Naive thymus-derived CD4-positive, alpha-beta T cell (primary cell): Measurements from ENCODE around the gene HLA-DRA. TPM values are rescaled to one million over a fixed set of nuclear protein-coding genes. Genes with fewer than 3 reads are reported as not detected.
"Not testable (repeated sequence)": the region's sequence is repeated elsewhere in the genome, so short reads cannot be mapped to it uniquely, and the experiment has no call there.

ENCODE experiments used
- ATAC-seq: fragments of 150-1000 bp; cut with Tn5 transposase; 2 replicates; pipeline ENCODE4 v1.10.0; 2021; ENCODE audit warnings: mild to moderate bottlenecking, moderate library complexity
- CTCF ChIA-PET: fragments of 350-600 bp; sonication (Branson Sonifier 250); formaldehyde crosslinking; loops from one replicate; lab custom pipeline; 2021; ENCODE audit warnings: antibody characterized with exemption; lab: Charles Lee
- POLR2A ChIA-PET: fragments of 350-600 bp; sonication (Branson Sonifier 250); formaldehyde crosslinking; loops from one replicate; lab custom pipeline; 2021; ENCODE audit warnings: antibody characterized with exemption, inconsistent platforms; lab: Charles Lee
- DNase-seq, 9 donors: peaks; one replicate each; pipeline versions ENCODE4 v3.0.0 to v3.0.0-alpha.2; 2020 to 2022; ENCODE audit warnings: mixed read lengths in 1 of 9
- H3K27ac ChIP-seq: one replicate; pipeline ENCODE4 v1.7.0; 2013; ENCODE audit warnings: mild to moderate bottlenecking, low read depth, low read length, moderate library complexity
- H3K27me3 ChIP-seq, 2 donors: one replicate each; pipeline ENCODE4 v1.7.0; 2013; ENCODE audit warnings: low read length in 2 of 2, mild to moderate bottlenecking in 2 of 2, moderate library complexity in 2 of 2; ENCODE audit not compliant: control insufficient read depth in 2 of 2, insufficient read depth in 2 of 2
- H3K36me3 ChIP-seq, 3 experiments: 1 replicate in 2 of 3; 2 replicates in 1 of 3; pipeline ENCODE4 v1.7.0; 2013; ENCODE audit warnings: low read length in 3 of 3, mild to moderate bottlenecking in 3 of 3, moderate library complexity in 1 of 3; ENCODE audit not compliant: insufficient read depth in 3 of 3, control insufficient read depth in 2 of 3
- H3K4me1 ChIP-seq, 2 donors: one replicate each; pipeline ENCODE4 v1.7.0; 2013; ENCODE audit warnings: low read length in 2 of 2, mild to moderate bottlenecking in 2 of 2, moderate library complexity in 1 of 2; ENCODE audit not compliant: control insufficient read depth in 2 of 2, insufficient read depth in 2 of 2
- H3K4me3 ChIP-seq: 2 replicates; pipeline ENCODE4 v1.7.0; 2013; ENCODE audit warnings: mild to moderate bottlenecking, low read length
- H3K9me3 ChIP-seq, 3 experiments: 1 replicate in 2 of 3; 2 replicates in 1 of 3; pipeline ENCODE4 v1.7.0; 2013; ENCODE audit warnings: low read length in 3 of 3; ENCODE audit not compliant: control insufficient read depth in 2 of 3
- H3K27ac Mint-ChIP-seq, 9 donors: one replicate each; pipeline ENCODE4 v1.8.0; 2020 to 2022; ENCODE audit warnings: mixed read lengths in 9 of 9, mild to moderate bottlenecking in 8 of 9, moderate library complexity in 5 of 9, inconsistent platforms in 2 of 9
- H3K27me3 Mint-ChIP-seq, 5 donors: one replicate each; pipeline ENCODE4 v1.8.0; 2021 to 2022; ENCODE audit warnings: mixed read lengths in 5 of 5, mild to moderate bottlenecking in 1 of 5
- H3K36me3 Mint-ChIP-seq, 5 donors: one replicate each; pipeline ENCODE4 v1.8.0; 2020 to 2022; ENCODE audit warnings: mixed read lengths in 5 of 5, mild to moderate bottlenecking in 3 of 5, inconsistent platforms in 1 of 5
- H3K4me1 Mint-ChIP-seq, 7 donors: one replicate each; pipeline ENCODE4 v1.8.0; 2020 to 2022; ENCODE audit warnings: mixed read lengths in 7 of 7, mild to moderate bottlenecking in 3 of 7, inconsistent platforms in 1 of 7
- H3K4me3 Mint-ChIP-seq, 10 donors: one replicate each; pipeline ENCODE4 v1.8.0; 2020 to 2022; ENCODE audit warnings: mild to moderate bottlenecking in 10 of 10, mixed read lengths in 10 of 10, moderate library complexity in 6 of 10, inconsistent platforms in 2 of 10
- H3K9me3 Mint-ChIP-seq, 11 donors: one replicate each; pipeline ENCODE4 v1.8.0; 2020 to 2022; ENCODE audit warnings: mixed read lengths in 11 of 11, mild to moderate bottlenecking in 4 of 11, inconsistent platforms in 1 of 11, moderate library complexity in 1 of 11
- intact Hi-C, 2 donors: fragments of 100-400 bp; cut with micrococcal nuclease; formaldehyde crosslinking; loops; one replicate each; pipeline ENCODE4 v1.15.1; 2023
- polyA plus RNA-seq, 2 donors: library from polyadenylated mRNA; unstranded; fragments of 300-500 nt; fragmentation: Illumina TruSeq; gene quantifications; one replicate each; pipeline ENCODE4 v1.2.3, GENCODE V29; 2021
- total RNA-seq, 6 experiments: library from RNA in 5 of 6; stranded (reverse) in 5 of 6; gene quantifications; 1 replicate in 5 of 6; 2 replicates in 1 of 6; pipeline ENCODE4 v1.2.3 and lab custom pipeline; 2021 to 2026

Gene HLA-DRA
- total and polyA plus RNA-seq, 7 experiments from 2014 or later: 7.8 to 679 (median 36.0) TPM

- peaks cover 0 to 7% (median 0%) of the 10 kb centered on the region in 3 experiments for H3K9me3 ChIP-seq
- H3K4me3 ChIP-seq: no peak overlapping the region
- no peaks in the 10 kb centered on the region for H3K27me3 ChIP-seq
- peaks cover 0 to 8% (median 0%) of the 10 kb centered on the region in 5 donors for H3K36me3 Mint-ChIP-seq
- CTCF ChIA-PET: no interaction called here
- H3K27me3 Mint-ChIP-seq: peaks cover 42 to 56% (median 48%) of the 10 kb centered on the region in 5 donors
- no peak for ATAC-seq
- H3K4me1 ChIP-seq: no peaks in the 10 kb centered on the region
- peaks cover 2 to 23% (median 12%) of the 10 kb centered on the region in 11 donors for H3K9me3 Mint-ChIP-seq
- H3K27ac Mint-ChIP-seq: no peak overlapping the region
- intact Hi-C loops: no loop called here
- H3K36me3 ChIP-seq: no peaks in the 10 kb centered on the region
- H3K4me1 Mint-ChIP-seq: peaks cover 0 to 15% (median 12%) of the 10 kb centered on the region in 7 donors
- DNase-seq: peak in 1 of 9 donors; percentile 38
- no peak overlapping the region for H3K4me3 Mint-ChIP-seq
- POLR2A ChIA-PET: no interaction called here
- H3K27ac ChIP-seq: no peak overlapping the region
Measured at GRCh38 chr6:32462609-32463008, 22.9 kb downstream of the HLA-DRA start.

GRCh38 chr6:32467743-32468503 lies 28.2 kb downstream of the HLA-DRA start:
- H3K4me3 Mint-ChIP-seq, DNase-seq, H3K4me1 ChIP-seq, H3K27ac ChIP-seq, H3K27me3 ChIP-seq, H3K9me3 ChIP-seq, ATAC-seq, POLR2A ChIA-PET, CTCF ChIA-PET, H3K4me1 Mint-ChIP-seq, H3K4me3 ChIP-seq, H3K27ac Mint-ChIP-seq, H3K36me3 Mint-ChIP-seq, intact Hi-C loops, H3K36me3 ChIP-seq: not testable (repeated sequence)
- Mint-ChIP-seq H3K9me3 (peaks cover 4 to 27% (median 12%) of the 10 kb centered on the region in 11 donors), H3K27me3 (peaks cover 21 to 39% (median 33%) of the 10 kb centered on the region in 5 donors)

DNA sequence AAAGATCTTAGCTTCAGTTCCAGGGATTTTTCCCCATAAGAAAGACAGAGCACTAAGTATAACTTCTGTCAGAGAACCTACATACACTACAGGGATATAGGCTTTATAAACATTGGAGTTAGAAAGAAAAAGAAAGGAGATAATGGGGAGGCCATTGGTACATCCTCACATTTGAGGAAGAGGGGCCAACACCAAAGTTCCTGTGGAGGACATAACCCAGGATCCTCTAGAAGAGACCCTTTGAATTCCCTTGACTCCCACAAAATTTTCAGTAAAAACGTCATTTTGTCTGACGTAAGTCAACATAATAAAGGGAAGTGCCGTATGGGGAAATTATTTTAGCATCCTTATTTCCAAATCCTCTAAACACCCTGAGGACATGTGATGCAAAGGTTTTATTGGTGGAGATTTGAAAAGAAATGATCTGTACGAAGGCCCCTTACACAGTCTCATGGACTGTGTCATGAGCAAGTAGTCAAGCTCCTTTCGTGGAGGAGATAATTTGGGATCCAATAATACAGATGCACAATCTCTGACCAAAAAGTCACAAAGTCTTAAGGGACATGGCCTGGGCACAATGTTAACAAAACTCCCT lies 33.2 kb downstream of the HLA-DRA start:
- H3K36me3 Mint-ChIP-seq: peaks cover 0 to 4% (median 0%) of the 10 kb centered on the region in 5 donors
- no peak overlapping the region for H3K4me3 Mint-ChIP-seq
- POLR2A ChIA-PET: no interaction called here
- H3K4me1 ChIP-seq: no peaks in the 10 kb centered on the region
- H3K27ac ChIP-seq: no peak overlapping the region
- H3K9me3 ChIP-seq: no peaks in the 10 kb centered on the region
- CTCF ChIA-PET: no interaction called here
- H3K27ac Mint-ChIP-seq: no peak overlapping the region
- peaks cover 0 to 4% (median 3%) of the 10 kb centered on the region in 7 donors for H3K4me1 Mint-ChIP-seq
- no peaks in the 10 kb centered on the region for H3K36me3 ChIP-seq
- no peak for DNase-seq
- peak; percentile 72 for ATAC-seq
- intact Hi-C loops: no loop called here
- peaks cover 16 to 30% (median 26%) of the 10 kb centered on the region in 5 donors for H3K27me3 Mint-ChIP-seq
- no peaks in the 10 kb centered on the region for H3K27me3 ChIP-seq
- peaks cover 0 to 10% (median 4%) of the 10 kb centered on the region in 11 donors for H3K9me3 Mint-ChIP-seq
- no peak overlapping the region for H3K4me3 ChIP-seq

DNA sequence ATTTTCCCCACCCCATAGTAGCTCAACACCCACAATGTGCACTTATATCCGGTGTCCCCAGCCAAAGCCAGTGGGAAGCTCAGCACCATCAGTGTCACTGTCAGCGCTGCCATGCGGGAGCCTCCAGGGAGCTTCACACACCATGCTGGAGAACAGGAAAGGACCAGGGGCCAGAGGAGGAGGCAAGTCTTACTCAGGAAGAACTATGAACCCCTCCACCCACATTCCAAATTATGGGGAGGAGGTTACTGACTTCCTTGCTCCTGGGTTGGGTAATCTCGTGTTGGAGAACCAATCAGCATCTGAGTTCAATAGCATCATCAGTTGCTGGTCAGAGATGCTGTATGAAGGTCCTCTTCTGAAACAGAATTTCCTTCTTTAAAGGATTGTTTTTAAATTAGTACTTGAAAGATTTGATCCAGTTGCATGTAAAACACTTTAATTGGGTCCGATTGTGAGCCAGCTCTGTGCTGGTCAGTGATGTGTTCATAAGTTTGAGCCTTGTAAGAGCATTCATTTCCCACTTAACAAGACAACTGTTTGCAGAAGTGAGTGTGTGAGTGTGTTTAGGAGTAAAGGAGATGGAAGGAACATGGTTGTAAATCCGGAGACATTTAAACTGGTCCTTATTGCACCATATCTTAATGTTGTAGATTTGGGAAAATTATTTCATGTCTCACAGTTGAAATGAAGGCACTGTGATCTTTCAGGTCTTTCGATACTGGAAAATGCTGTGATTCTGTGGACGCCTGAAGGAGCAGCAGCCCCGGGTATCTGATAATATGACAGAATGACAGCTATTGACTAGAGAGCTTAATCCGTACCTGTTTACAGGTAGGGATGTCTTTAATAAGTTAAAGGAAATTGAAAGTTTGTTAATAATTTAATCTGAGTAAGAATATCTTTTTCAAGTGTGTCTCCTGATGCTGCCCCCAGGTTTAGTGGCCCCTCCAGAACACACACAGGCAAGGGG lies 34.0 kb downstream of the HLA-DRA start:
- H3K4me1 Mint-ChIP-seq, POLR2A ChIA-PET, CTCF ChIA-PET, H3K9me3 ChIP-seq, H3K4me3 ChIP-seq, H3K27ac ChIP-seq, H3K36me3 ChIP-seq, intact Hi-C loops, H3K27ac Mint-ChIP-seq, H3K36me3 Mint-ChIP-seq, H3K27me3 ChIP-seq, H3K4me1 ChIP-seq, H3K4me3 Mint-ChIP-seq: not testable (repeated sequence)
- peaks cover 18 to 35% (median 23%) of the 10 kb centered on the region in 5 donors for H3K27me3 Mint-ChIP-seq
- DNase-seq: peak in 2 of 9 donors; percentile 2 to 12
- peaks cover 0 to 12% (median 3%) of the 10 kb centered on the region in 11 donors for H3K9me3 Mint-ChIP-seq
- ATAC-seq: peak; percentile 92

DNA sequence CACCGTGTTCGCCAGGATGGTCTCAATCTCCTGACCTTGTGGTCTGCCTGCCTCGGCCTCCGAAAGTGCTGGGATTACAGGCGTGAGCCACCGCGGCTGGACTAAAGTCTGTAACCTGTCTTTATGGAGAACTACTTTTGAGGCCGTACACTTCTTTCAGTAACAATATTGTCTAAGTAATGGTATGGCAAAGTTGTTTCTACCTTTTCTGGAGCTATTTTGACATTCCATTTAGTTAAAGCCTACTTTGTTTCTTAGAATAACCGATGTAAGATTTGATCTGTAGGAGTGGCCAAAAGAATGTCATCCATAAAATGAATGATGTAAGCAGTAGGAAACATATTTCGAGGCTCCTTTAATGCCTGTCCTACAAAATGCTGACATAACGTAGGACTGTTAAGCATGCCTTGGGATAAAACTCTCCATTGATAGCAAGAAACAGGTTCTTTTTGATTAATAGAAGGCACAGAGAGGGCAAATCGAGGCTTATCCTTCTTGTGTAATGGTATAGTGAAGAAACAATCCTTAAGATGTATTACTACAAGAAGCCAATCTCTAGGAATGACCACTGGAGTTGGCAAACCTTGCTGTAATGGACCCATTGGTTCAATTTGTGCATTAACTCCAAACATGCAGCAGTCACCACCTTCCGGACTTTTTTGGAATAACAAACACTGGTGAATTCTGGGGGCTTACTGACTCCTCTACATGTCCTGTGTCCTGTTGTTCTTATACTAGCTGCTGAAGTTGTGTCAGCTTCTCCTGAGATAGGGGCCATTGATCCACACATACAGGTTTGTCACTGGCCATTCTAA lies 35.9 kb downstream of the HLA-DRA start:
- Histone ChIP-seq H3K9me3 (no peaks in the 10 kb centered on the region), H3K27ac (no peak overlapping the region), H3K27me3 (no peaks in the 10 kb centered on the region), H3K36me3 (no peaks in the 10 kb centered on the region), H3K4me3 (no peak overlapping the region), H3K4me1 (no peaks in the 10 kb centered on the region)
- ATAC-seq (no peak), DNase-seq (no peak)
- intact Hi-C loops: no loop called here
- ChIA-PET CTCF (no interaction called here), POLR2A (no interaction called here)
- Mint-ChIP-seq H3K4me1 (peaks cover 0 to 4% (median 3%) of the 10 kb centered on the region in 7 donors), H3K4me3 (no peak overlapping the region), H3K27me3 (peaks cover 19 to 41% (median 25%) of the 10 kb centered on the region in 5 donors), H3K9me3 (peaks cover 0 to 17% (median 3%) of the 10 kb centered on the region in 11 donors), H3K36me3 (peaks cover 0 to 4% (median 0%) of the 10 kb centered on the region in 5 donors), H3K27ac (no peak overlapping the region)
